Right kidney (tissue), 1 donor: ENCODE data around the gene FTSJ3.

ENCODE experiments used
- DNase-seq: peaks from one replicate; pipeline ENCODE4 v3.0.0-alpha.2; 2016

Gene FTSJ3

DNA sequence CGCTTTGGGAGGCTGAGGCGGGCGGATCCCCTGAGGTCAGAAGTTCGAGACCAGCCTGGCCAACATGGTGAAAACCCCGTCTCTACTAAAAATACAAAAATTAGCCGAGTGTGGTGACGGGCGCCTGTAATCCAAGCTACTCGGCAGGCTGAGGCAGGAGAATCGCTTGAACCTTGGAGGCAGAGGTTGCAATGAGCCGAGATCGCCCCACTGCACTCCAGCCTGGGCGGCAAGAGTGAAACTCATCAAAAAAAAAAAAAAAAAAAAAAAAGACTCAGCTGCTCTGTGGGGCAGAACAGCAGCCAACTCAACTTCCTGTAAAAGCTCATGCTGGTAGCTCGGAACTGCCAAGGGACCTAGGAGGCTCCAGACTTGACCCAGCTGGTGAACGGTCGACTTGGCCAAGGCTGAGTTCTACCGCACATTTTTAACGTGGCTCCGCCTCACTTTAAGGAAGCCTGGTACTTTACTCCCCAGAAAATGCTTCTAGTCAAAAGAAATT lies 16.0 kb upstream of the FTSJ3 start:
- peak; percentile 50 for DNase-seq

DNA sequence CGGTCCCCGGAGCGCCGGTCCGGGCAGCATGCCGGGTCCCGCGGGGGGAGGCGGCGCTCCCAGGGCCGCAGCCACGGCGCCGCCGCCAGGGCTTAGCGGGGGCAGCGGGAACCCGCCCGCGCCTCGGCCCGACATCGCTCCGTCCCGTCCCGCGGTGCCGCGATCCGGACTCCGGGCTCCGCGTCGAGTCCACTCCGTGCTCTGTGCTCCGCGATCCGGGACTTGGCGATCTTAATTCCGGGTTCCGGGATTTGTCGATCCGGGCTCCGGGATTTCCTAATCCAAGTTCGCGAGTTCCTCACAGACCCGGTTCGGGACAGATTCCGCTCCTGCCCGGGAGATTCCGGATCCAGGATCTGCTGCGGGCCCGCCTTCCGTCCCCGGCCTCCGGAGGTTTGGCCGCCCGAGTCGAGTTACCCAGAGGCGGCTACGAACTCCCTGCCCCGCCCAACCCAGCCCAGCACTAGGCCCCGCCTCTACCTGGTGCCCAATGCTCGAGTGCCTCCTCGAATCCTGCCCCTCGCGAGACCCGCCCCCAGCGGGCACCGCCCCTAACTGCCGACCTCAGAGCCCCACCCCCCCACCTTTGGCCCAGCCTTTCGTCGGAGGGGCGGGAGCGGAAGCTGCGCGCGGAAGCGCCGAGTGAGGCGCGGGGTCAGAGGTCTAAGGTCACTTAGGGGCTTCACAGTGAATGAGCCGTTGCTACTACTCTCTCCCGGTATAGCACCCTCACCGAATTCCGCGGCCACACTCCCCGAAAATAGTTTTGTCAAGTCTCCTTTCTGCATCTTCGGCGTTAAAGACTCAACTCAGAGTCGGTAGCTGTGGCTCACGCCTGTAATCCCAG lies 15.3 kb upstream of the FTSJ3 start, which contains the start of gene SMARCD2:
SMARCD2 (minus strand) TSS at position 146 of the 847 bp plus-strand sequence; CDS start at position 135, 11 bp downstream.
- DNase-seq: peak; percentile 94

DNA sequence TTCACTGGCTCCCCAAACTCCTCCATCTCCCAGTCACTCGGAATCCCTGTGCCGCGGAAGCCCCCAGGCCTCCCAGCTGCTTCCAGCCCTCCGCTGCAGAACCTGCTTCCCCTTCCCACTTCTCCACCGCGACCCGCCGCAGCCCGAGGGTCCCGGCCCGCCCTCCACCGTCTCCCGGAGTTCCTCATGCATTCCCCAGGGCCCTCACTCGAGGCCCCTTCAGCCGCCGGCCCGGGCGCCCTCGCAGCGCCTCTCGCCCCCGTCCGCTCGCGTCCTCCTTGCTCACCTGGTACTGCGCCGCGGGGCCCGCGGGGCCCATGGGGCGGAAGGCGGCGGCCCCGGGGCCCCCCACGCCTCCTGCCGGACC lies 14.7 kb upstream of the FTSJ3 start:
- peak; percentile 83 for DNase-seq

DNA sequence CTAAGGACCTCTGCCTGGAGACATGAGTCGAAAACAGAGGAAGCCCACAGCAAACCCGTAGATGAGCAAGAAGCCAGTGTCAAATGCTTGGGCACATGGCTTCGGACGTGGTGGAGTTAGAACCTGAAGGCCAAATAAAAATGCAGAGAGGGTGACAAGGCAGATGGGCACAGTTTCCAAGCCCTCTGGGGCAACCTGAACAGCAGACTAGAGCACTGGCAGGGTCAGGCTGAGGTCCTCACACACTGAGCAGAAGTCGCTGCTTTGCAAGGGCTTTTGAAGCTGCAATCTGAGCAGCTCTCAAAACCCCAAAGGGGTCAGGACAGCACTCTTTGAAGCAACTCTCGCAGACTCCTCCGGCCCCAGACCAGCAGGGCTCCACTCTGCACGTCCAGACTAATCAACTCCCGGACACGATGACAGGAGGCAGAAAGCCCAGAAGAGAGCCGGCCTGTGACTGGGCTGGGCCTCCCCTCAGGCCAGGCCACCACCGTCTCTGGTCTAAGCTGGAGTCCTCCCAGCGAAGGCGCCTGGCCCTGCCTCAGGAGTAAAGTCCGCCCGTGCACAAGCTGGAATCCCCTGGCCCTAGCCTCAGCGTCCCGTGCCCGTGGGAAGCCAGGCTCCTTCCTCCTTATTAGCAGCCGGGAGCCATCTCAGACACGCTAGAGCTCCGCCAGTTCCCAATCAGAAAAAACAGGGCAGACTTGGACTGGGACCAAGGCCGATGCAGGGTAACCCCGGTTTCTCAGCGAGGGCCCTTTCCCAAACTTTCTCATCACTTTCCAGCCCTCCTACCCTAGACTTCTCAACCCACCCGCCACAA lies 14.1 kb upstream of the FTSJ3 start:
- no peak for DNase-seq

DNA sequence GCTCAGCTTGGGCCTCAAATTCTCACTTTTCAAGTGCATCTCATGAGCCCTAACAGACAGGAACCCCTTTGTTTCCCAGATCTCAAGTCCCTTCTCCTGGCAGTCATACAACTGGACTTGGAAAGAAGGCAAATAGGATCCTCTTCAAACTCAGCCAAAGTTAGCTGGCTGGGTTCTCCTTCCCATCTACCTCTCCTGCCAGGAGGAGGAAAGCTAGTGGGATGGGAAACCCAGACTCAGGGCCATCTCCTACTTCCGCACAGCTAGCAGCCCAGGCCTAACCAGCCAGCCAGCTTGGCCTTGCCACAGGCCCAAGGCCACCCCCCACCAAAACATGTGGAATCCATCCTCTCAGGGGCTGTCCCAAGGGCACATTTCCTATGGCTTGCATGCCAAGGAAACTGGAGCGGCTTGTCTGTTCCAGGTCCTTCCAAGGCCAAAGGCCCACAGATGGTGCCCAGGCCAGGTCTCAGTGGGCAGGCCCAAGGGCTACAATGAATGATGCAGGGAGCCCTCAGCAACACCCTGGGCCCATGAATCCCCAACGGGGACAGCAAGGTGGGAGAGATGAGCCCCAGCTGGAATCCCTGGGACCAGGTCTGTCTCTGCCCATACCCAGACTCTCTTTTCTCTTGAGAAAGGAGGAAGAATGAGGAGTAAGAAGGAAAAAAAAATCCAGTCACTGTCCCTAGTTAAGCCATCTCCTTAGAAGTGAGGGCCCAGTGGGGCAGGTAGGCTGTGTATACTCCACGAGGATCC lies 13.3 kb upstream of the FTSJ3 start:
- no peak for DNase-seq

DNA sequence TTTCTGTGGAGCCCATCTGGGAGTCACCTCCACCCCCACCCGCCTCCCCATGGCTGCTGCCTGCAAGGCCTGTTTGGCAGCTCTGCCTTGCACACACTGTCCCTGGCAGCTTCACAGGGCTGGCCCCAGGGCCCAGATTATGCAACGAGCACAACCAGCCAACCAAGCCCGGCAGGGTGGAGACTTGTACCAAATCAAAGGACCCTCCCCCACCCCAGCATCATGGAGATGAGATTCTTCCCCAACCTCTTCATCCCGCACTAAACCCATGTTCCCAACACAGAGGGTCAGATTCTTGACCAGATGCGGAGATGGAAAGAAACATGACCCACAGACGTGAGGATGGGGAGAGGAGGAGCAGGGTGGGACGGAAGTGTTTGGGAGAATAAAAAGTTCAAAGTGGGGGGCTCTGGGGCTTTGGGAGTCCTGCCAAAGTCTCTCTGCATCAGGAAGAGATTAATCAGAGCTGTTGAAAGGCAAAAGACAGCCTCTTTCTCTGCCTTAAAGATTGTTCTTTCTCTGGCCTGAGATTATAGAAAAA lies 11.2 kb upstream of the FTSJ3 start:
- DNase-seq: no peak

DNA sequence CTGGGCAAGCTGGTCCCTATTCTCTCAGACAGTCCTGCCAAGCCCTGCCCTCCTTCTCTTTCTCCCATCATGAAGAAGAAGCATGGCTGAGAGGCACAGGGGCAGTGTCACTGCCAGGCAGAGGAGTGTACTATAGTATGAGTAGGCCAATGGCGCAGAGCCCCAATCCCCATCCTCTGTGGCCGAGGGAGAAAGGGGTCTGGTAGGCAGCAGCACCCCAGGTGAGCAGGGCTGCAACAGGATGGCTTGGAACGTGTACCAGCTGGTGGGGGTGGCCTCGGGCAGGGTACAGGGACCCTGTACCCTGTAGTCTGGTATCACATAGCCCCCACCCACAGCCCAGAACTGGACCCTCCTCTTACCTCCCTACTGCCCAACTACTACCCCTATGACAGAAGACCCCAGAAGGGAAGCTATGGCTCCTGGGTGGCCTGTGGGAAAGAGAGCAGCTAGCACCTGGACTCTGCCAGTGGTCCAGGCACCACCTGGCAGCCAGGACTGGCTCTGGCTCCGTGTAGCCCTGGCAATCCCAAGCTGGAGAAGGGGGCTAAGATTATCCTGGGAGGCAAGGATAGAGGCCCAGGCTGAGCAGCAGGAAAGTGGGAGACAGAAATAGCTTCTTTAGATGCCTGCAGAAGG lies 10.6 kb upstream of the FTSJ3 start:
- no peak for DNase-seq

DNA sequence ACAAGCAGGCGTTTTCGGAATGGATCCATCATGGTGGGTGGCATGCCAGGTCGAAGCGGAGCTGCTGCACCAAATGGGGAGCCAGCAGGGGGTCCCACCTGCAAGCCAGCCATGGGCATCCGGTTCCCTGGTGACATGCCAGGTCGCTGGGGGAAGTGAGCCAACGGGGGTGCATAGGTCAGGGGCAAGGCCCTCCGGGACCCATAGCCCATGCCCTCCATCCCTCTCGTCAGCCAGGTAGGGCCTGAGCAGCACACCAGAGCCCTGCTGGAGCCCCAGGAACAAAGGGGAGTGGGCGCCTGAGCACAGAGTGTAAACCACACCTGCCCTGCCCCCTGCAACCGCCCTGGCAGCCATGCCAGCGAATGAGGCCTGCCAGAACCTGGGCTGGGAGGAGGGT lies 10.0 kb upstream of the FTSJ3 start:
- DNase-seq: no peak

DNA sequence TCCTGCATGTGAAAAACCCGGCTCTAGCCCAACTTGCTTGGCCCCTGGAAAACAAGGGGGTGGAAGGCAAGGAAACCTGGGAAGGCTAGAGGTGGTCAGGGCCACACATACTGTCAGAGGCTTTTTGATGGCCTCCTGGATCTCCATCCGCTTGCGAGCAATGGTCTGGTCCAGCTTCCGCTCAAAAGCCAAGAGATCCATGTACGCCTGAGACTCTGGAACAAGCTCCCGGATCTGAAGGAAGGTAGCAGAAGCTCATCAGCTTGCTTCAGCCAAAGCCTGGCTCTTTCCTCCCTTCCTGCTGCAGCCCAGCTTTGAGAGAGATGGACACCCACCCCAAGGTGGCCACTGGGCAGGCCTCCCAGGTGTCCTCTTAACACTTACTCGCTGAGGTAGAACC lies 9.3 kb upstream of the FTSJ3 start:
- no peak for DNase-seq

DNA sequence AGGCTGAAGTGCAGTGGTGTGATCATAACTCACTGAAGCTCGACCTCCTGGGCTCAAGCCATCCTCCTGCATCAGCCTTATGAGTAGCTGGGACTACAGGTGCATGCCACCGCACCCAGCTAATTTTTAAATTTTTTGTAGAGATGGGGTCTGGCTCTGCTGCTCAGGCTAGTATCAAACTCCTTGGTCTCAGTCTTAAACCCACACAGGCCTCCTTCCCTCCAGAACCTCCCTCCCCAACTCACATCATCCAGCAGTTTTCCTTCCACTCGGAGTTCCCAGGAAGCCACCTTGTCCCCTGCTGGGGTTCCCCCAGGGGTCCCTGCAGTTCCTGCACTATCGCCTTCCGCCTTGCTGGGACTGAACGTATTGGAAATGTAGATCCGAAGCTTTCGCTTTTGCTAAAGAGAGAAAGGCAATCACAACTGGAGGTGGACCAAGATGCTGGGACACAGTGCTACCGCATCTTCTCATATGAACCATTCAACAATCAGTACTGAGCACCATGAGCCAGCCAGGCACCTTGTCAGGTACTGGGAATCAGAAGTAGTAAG lies 7.8 kb upstream of the FTSJ3 start:
- no peak for DNase-seq

DNA sequence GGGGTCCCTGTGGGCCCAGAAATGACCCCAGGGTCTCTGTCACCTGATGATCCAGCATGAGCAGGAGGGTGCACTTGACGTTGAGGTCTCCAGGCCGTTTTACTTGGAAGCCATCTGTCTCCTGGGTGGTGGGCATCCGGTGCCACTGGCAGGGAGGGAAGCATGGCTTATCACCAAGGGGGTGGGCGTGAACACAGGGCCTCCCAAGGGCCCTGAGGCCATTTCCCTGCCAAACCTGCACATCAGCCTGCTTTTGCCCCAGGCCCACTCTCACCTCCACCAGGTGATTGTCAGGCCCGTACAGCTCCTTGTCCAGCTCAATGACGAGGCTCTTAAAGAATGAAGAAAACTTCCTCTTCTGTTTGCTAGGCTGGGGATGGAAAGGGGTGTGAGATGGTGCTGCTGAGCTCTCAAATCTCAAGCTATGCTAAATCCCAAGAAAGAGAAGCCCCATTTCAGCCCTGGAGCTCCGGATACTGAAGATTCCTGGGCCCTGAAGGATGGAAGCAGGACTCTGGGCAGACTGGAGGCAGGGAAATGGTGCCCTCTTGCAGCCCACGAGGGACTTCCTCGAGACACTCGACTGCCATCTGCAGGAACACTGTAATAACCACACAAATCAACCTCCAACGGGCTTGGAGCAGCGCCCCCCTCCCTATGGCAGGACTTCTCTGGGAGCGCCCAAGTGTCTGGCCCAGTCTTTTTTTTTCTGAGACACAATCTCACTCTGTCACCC lies 7.1 kb upstream of the FTSJ3 start:
- DNase-seq: no peak

DNA sequence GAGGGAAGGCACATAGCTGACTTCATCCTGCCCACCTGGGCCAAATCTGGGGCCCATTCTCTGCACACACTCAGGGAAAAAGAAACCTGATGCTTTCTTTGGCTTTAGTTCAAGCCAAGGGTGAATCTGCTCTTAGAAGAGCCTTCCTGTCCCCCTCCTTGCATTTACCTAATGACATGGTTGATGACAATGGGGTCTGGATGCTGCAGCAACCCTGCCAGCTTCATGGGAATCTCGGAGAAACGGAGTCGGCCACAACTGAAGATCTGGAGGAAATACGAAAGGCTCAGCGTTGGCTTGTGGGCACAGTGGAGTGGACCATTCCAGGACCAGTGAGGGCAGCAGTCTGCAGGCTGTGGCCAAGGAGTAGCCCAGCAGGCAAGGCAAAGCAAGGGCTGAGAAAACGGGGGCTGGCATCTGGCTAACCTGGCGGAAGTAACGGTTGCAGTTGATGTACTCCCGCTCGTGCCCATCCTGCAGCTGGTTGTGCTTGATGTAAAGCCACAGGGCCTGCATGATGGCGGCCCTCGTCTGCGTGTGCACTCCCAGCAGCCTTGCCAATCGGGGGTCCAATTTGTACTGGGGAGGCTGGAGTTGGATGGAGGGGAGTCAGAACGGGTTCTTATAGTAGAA lies 6.4 kb upstream of the FTSJ3 start:
- no peak for DNase-seq

DNA sequence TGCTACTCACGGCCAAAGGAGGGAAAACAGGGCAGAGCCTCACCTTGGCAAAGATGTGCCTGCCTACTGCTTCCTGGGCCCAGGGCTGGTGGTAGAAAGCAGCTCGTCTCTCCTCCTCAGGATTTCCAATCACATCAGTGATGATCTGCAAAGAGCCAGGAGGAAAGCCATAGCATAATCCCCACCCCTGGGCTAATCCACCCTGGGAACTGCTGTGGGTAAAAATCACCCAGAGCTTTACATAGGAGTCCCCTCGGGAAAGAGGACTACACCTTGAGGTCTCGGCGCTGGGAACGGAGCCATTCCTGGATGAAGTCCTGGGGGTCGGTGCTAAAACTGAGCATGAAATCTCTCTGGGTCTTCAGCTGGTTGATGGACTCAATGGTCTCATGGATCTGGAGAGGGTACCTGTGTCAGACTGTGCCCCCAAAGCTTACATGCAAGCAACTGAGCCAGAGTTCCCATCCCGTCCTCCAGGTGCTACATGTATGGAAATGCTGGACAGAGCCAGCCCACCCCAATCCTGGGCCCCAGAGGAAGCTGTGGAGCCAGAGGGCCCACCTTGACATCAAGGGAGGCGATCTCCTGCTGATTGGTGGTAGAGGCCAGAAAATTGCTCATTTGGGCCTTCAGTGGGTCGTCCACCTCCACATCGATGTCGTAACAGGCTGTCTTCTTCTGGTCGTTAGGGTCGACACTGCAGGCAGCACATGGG lies 5.7 kb upstream of the FTSJ3 start:
- no peak for DNase-seq

DNA sequence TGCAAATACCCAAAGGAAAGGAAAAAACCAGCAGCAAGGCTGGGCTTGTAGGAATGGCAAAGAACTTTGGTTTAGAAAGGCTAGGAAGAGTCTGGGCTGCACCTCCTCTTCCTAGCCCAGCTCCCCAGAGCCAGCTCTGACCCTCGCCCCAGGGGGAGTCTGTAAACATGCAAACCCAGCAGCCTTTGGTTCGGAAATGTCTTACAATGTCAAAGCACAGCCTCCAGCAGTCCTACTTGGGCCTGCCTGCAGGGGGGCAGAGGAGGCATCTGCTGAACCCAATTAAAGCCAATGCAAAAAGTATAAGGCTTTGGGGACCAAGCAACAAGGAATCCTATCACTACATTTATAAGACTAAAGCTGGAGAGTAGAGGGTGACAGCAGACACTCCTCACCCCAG lies 5.0 kb upstream of the FTSJ3 start:
- no peak for DNase-seq

DNA sequence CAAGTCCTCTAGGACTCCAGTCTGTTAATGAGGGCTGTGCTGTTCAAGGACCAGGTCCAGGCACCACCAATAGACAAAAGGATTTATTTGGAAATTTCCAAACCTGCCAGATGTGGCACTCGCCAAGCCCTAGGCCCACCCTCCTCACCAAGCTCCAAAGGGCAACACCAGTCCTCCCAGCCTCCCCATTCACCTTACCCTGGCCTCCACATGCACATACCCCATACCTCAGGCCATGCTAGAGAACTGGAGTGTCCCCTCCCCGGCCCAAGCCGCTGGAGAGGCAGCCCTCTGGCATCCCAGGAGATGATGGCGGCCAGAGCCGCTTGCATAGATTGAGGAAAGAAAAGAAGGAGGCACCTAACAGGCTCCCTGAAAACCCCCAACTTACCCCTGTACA lies 4.6 kb upstream of the FTSJ3 start:
- DNase-seq: no peak

DNA sequence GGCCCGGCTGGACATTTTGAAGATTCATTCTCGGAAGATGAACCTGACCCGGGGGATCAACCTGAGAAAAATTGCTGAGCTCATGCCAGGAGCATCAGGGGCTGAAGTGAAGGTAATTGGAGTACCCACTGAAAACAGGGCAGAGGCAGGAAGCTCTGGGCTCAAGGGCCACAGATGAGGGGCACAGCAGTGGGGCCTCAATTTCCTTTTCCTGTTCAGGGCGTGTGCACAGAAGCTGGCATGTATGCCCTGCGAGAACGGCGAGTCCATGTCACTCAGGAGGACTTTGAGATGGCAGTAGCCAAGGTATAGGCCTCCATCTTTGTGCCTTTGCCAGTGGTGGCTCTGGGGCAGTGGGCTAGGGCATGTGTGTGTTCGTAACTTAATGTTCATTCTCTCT lies 4.0 kb upstream of the FTSJ3 start:
- no peak for DNase-seq

DNA sequence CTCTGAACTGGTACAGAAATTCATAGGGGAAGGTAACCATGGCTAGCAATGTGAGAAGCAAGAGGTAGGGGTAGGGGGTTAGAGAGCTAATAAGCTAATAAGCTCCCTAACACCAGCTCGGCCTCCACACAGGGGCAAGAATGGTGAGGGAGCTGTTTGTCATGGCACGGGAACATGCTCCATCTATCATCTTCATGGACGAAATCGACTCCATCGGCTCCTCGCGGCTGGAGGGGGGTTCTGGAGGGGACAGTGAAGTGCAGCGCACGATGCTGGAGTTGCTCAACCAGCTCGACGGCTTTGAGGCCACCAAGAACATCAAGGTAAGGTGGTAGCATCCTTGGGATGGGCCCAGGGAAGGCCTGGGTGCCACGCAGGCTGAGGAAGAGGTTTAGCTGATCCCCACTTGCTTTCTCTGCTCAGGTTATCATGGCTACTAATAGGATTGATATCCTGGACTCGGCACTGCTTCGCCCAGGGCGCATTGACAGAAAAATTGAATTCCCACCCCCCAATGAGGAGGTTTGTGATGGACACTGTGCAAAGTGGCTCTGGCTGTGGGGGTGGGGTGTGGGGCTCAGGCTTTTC lies 3.5 kb upstream of the FTSJ3 start:
- no peak for DNase-seq

DNA sequence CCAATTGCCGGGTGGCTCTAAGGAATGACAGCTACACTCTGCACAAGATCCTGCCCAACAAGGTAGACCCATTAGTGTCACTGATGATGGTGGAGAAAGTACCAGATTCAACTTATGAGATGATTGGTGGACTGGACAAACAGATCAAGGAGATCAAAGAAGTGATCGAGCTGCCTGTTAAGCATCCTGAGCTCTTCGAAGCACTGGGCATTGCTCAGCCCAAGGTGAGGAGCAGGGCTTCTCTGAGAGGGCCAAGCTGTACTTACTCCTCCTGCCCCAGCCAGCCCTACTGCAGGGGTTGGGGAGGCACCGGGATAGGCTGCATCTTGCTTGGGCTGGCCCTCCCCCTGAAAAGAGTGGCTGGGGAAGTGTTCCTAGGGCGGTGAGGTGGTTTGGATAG lies 2.8 kb upstream of the FTSJ3 start:
- no peak for DNase-seq

DNA sequence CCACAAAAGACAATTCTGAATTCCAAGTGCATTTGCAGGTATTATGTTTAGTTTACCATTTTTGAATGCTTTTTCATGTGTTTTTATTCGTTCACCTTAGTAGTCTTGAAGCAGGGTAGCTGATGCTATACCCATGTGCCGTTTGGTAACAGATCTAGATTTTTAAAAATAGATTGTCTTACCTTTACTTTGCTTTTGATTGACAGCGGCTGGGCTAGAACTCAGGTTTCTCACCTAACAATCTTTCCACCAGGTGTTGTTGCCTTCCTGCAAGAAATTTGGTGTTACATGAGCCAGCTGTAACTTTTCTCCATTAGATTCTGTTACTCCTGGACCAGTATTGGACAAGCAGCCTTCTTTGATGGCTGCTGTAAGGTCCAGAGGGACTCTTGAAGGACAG lies 1.5 kb upstream of the FTSJ3 start:
- no peak for DNase-seq
